Activated CD4-positive, alpha-beta T cell treated with anti-CD3 and anti-CD28 coated beads, Interleukin-2, amount 50 U/mL, for 48 hours (primary cell): ENCODE measurements around the gene EXOC2.
A peak's percentile ranks its signal among the peaks of the same experiment; 100 is the strongest.

ENCODE experiments used
- DNase-seq, 2 experiments: peaks; one replicate each; pipeline ENCODE4 v3.0.0-alpha.2; 2020

Gene EXOC2

DNA sequence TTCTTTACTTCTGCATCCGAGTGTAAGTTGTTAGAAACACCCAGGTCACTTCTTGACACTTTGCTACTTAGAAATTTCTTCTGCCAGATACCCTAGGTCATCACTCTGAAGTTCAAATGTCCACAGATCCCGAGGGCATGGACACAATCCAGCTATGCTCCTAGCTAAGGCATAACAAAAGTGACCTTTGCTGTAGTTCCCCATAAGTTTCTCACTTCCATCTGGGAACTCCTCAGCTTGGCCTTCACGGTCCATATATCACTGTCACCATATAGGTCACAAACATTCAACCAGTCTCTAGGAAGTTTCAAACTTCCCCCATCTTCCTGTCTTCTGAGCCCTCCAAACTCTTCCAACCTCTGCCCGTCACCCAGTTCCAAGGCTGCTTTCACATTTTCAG lies 236.1 kb downstream of the EXOC2 start:
- no peak for DNase-seq

DNA sequence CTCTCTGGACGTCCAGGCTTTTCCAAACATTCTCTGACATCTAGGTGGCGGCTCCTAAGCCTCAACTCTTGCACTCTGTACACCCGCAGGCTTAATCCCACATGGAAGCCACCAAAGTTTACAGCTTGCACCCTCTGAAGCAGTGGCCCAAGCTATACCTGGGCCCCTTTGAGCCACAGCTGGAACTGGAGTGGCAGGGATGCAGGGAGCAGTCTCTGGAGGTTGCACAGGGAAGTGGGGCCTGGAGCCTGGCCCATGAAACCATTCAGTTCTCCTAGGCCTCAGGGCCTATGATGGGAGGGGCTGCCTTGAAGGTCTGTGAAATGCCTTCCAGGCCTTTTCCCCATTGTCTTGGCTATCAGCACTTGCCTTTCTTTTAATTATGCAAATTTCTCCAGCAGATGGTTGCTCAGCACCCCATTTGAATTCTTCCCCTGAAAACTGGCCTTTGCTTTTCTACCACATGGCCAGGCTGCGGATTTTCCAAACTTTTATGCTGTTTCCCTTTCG lies 236.5 kb downstream of the EXOC2 start:
- DNase-seq, result peak in 1 of 2 experiments; percentile 2

- peak in 1 of 2 experiments; percentile 1 for DNase-seq
Measured at GRCh38 chr6:455835-456234, 237.1 kb downstream of the EXOC2 start.

DNA sequence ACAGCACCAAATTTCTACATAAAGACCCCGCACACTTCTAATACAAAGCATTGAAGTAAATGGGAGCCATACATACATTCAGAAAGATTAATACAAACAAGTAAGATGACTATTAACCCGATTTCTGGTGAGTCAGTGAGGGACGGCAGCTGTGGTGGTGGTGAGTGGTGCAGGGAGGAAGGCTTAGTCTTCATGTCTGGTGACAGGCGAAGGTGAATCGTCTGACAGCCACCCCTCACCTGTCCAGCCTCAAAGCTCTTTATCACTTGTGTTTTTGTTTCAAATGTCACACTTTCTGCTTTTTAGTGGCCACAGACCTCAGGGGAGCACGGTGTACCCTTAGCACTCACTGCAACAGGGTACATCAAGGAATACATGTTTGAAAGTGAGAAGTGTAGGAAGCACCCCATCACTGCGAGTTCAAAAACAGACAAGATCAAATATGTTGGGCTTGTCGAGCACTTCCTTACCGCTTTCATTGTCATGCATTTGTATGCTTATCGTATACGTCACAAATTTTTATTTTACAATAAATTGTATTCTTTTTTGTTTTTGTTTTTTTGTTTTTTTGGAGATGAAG lies 237.8 kb downstream of the EXOC2 start:
- peak; percentile 52 to 62 for DNase-seq

- no peak for DNase-seq
Measured at GRCh38 chr6:454148-454991, 238.6 kb downstream of the EXOC2 start.

GRCh38 chr6:453152-453551 lies 239.8 kb downstream of the EXOC2 start:
- peak in 1 of 2 experiments; percentile 2 for DNase-seq

DNA sequence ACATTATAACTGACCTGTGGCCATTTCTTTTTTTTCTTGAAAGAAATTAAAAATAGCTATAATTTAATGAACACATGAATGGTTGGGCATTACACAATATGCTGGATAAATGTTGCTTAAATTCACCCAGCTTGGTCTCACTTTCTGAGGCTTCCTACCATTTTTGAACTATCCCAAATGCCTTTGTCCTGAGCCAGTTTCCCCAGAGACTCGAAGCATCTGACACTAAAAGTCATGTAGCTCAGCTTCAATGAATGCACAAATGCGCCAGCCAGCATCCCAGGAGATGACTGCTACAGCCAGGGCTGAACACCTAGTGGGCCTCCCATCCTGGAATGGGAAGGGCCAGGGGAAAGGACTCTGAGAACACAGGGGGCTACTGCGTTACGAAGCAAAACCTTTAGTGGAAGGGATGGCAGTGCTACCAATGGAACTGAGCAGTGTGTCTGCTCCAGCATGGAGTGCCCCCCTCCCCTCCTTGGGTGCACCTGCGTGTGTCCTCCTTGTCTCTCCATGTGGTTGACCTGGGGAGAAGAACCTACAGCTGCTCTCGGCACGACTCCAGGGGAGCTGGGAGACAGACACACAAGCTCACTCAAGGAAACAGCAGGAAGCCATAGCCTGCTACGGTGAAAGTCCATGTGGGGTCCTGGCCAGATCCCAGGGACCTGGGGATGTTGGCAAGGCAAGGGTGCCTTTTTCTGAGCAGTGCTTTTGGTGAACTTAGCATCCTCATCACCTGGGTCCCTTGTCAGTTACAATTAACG lies 240.5 kb downstream of the EXOC2 start:
- DNase-seq, result peak in 1 of 2 experiments; percentile 2

DNA sequence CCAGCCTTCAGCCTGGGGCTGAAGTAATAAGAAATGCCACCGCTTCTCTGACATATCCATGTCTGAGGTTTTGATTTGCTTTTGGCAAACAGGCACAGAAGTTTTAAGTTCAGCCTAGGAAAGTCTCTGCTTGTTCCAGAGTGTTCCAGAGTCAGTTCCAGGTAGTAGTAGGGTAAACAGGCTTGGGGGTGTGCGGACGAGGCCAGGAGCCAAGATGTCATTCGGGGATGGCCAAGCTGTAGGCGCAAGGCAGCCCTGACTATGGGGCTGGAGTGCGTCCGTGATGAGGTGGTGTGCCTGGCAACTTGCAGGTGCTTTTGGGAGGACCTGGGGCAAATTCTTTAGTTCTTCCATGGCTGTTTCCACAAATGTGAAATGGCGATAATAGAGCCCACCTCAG lies 241.1 kb downstream of the EXOC2 start:
- DNase-seq, result peak in 1 of 2 experiments; percentile 1

DNA sequence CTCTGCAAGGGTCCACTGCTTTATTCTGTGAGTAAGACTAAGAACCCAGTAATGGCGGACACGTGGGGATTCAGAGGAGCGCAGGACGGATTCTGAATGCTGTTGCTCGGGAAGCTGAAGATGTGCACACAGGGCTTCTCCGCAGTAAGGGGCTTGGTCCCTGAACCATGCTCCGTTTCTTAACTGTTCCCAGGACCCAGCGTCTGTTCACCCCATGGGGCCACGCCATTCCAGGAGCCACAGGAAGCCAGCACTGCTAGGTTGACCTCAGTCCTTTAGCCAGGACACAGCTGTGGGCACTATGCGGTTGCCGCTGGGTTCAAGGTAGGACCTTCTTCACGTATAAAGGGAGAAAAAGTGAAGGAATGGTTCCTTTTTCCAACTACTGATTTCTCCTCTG lies 241.6 kb downstream of the EXOC2 start:
- DNase-seq, result peak in 1 of 2 experiments; percentile 2

DNA sequence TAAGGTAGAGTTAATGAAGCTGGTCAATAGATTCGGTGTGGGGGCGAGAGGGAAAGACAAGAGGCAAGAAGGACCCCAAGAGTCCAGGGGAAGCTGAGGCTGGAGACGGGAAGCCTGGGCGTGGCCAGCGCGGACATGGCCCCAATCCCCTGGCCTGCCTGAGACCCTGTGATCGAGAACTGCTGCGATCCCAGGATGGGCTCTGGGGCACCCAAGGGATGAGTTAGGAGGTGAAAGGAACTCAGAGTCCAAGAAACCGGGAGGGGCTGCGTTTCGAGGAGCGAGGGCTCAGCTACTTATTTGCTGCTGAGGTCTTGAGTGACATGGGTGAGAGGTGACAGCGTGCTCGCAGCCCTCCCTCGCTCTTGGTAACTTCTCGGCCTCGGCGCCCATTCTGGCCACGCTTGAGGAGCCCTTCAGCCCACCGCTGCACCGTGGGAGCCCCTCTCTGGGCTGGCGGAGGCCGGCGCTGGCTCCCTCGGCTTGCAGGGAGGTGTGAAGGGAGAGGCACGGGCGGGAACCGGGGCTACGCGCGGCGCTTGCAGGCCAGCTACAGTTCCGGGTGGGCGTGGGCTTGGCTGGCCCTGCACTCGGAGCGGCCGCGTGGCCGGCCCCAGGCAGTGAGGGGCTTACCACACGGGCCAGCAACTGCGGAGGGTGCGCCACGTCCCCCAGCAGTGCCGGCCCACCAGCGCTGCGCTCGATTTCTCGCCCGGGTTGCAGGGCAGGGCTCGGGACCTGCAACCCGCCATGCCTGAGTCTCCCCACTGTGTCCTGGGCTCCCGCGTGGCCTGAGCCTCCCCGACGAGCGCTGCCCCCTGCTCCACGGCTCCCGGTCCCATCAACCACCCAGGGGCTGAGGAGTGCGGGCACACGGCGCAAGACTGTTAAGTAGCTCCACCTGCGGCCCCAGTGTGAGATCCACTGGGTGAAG lies 243.2 kb downstream of the EXOC2 start:
- peak in 1 of 2 experiments; percentile 2 for DNase-seq

DNA sequence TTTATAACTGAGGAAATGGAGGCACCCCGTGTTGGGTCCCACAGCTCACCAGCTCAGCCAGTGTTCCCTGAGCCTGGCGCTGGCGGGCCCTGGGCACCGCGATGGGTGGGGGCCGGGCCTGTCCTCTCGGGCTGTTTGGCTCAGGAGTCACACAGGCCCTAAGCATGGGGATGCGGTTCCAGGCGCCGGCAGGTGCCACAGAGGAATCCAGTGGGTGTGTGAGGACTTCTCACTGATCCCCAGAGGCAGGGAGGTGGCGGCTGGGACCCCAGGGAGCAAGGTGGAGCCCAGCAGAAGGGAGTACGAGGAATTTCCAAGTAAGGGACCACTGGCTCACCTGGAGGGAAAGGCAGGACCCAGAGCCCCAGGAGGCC lies 243.9 kb downstream of the EXOC2 start:
- peak in 1 of 2 experiments; percentile 2 for DNase-seq

GRCh38 chr6:448296-449056 lies 244.5 kb downstream of the EXOC2 start:
- DNase-seq, result peak in 1 of 2 experiments; percentile 13

- DNase-seq, result peak; percentile 61 to 64
Measured at GRCh38 chr6:447381-448165, 245.4 kb downstream of the EXOC2 start.

DNA sequence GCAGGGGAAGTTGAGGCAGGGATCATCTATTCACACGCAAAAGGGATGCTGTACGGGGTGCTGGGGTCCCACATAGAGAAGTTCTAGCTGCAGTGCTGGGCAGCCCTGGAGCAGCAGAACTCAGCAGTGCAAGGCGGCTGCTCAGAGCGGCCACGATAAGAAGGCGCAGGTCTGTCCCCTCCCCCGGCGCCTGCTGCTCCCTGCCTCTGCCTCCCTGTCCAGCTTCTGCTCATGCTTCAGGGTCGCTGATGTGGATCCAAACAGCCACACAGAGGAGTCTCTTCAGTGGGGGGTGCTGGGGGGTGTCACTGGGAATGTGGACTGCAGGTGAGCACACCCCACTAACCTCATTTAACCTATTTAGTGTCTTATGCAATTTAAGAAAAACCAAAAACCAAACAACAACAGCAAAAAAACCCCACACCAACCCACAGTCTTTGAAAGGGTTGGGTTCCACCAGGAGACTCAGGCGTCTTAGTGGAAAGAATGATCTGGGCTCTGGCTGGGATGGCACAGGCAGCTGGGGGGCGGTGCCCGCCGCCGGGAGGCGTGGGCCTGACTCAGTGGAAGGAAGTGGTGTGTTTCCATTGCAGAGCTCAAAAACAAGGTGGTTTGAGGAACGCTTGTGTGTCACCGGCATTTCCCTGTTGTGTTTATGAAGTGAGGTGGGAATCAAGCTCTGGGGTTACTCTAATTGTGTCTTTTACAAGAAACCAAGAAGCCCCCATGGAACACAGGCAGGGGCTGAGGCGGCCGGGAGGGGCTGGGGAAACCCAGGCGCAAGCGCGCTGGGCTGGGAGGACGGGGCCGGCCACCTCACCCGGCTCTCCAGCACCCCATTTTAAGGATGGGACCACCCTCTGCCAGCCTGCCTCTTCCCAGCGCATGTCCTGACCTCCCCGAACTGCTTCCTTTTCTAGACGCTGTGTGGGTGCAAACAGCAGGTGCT lies 246.2 kb downstream of the EXOC2 start:
- DNase-seq, result peak; percentile 92 to 96

GRCh38 chr6:445571-446417 lies 247.1 kb downstream of the EXOC2 start:
- peak in 1 of 2 experiments; percentile 34 for DNase-seq

- DNase-seq, result peak; percentile 53 to 65
Measured at GRCh38 chr6:444653-445275, 248.2 kb downstream of the EXOC2 start.

GRCh38 chr6:443621-444159 lies 249.2 kb downstream of the EXOC2 start:
- no peak for DNase-seq
